ENCODE results near the gene PIGA. TPM values are rescaled to one million over a fixed set of nuclear protein-coding genes. Genes with fewer than 3 reads are reported as not detected.

The PIGA gene
- total and polyA plus RNA-seq, 3 experiments from 2014 or later: 5.6 to 23.8 (median 21.7) TPM

DNA sequence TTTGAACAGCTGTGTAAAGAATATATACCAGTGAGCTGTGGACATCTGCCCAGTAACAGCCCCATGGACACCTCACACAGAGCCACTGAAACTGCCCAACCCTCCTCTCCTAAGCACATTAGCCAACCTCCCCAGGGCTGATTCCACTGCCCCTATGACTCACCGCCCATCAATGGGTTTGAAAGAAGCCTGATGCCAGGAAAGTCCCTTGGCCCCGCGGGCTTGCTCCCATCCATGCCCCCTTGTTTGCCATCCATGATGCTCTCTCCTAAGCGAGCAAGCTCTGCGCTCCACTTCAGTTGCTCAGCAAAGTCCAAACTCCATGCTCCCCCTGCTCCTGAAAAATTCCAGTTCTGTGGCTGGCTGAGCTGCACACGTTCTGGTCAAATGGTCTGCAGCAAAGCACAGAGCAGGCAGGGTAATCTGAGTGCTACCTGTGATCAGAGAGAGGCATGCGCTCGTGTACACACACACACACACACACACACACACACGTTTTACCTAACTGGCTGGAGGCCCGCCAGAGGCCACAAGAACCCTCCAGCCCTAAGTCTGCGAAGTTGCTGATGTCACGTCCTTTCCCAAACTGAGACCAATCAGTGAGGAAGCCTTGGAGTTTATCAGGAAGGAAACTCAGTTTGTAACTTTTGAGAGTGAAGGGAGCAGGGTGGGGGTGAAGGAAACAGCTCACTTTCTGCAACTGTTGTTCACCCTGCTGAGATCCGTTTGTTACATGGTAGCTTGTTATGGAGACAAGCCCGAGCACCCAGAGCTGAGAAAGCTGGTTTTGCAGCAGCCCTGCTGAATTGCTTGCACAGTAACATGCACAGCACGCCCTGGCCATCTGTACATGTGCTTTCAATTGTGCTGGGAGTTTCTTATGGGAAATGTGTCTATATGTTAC lies 65.5 kb downstream of the PIGA start, which contains the start of gene ASB9:
Gene ASB9 (minus strand): TSS at position 466 of the 904 bp plus-strand sequence. CDS start 209 bp downstream, at position 257.
- H3K9me3 ChIP-seq (ENCODE audit: low read length): no peaks in the 10 kb centered on the region
- Mint-ChIP-seq H3K27ac (peak within 1 kb of the TSS in 4 of 8 donors; percentile 43 to 90 (median 63)), H3K4me1 (peaks cover 4 to 11% (median 8%) of the 10 kb centered on the region in 3 donors), H3K27me3 (peaks cover 0 to 8% of the 10 kb centered on the region in 2 donors), H3K9me3 (peaks cover 0 to 2% (median 0%) of the 10 kb centered on the region in 5 donors), H3K36me3 (no peaks in the 10 kb centered on the region), H3K4me3 (peak within 1 kb of the TSS in 4 of 7 donors; percentile 42 to 76 (median 58))
- ChIA-PET CTCF (no interaction called here), POLR2A (no interaction called here)
- H3K4me1 ChIP-seq (ENCODE audit: insufficient read depth, low read length): peaks cover 6% of the 10 kb centered on the region
- no peak within 1 kb of the TSS for H3K27ac ChIP-seq (ENCODE audit: low read depth, low read length)
- H3K27me3 ChIP-seq (ENCODE audit: insufficient read depth, low read length, poor library complexity, severe bottlenecking): no peaks in the 10 kb centered on the region
- DNase-seq: peak in 2 of 5 donors; percentile 8 to 46
- no peaks in the 10 kb centered on the region for H3K36me3 ChIP-seq (ENCODE audit: insufficient read depth, low read length)
- H3K4me3 ChIP-seq (ENCODE audit: low read length): no peak within 1 kb of the TSS

Other genes with a start within 250 kb of the PIGA start
- gene ASB9, start 65.4 kb downstream of the PIGA start, total RNA-seq: under 1 TPM in 1 of 2 experiments, not detected in 1; 0.18 TPM
- gene ASB9, start 65.4 kb downstream of the PIGA start, polyA plus RNA-seq: 0.71 TPM
- not detected for gene ASB11, start 19.9 kb downstream of the PIGA start, total RNA-seq
- gene ASB11, start 19.9 kb downstream of the PIGA start, polyA plus RNA-seq: not detected
- not detected for gene VEGFD, start 48.9 kb upstream of the PIGA start, total RNA-seq
- not detected for gene VEGFD, start 48.9 kb upstream of the PIGA start, polyA plus RNA-seq
- 1 to 10 TPM; 1.9 to 2.6 TPM for gene PIR, start 157.8 kb upstream of the PIGA start, total RNA-seq
- gene PIR, start 157.8 kb upstream of the PIGA start, polyA plus RNA-seq: 0.22 TPM
- not detected for gene BMX, start 165.3 kb upstream of the PIGA start, total RNA-seq
- not detected for gene BMX, start 165.3 kb upstream of the PIGA start, polyA plus RNA-seq